Lung (tissue), 12 donors: Measurements from ENCODE around the gene FRMD8. TPM values are rescaled to one million over a fixed set of nuclear protein-coding genes. Genes with fewer than 3 reads are reported as not detected.

Source experiments
- ATAC-seq: fragments of 200-7000 bp; cut with Tn5 transposase; one replicate; pipeline ENCODE4 v1.9.1; 2020; ENCODE audit warnings: moderate number of reproducible peaks; ENCODE audit not compliant: insufficient read depth, low FRiP score
- DNase-seq, 3 donors: peaks; one replicate each; pipeline ENCODE4 v3.0.0-alpha.2; 2013 to 2017
- H3K27ac ChIP-seq, 2 donors: one replicate each; pipeline ENCODE4 v1.5.1; 2013; ENCODE audit warnings: mild to moderate bottlenecking in 2 of 2, moderate library complexity in 2 of 2, control low read depth in 1 of 2, inconsistent platforms in 1 of 2, low read depth in 1 of 2, low read length in 1 of 2
- H3K27me3 ChIP-seq, 3 donors: one replicate each; pipeline ENCODE4 v1.5.1; 2013; ENCODE audit warnings: low read length in 2 of 3; ENCODE audit not compliant: control insufficient read depth in 3 of 3, insufficient read depth in 3 of 3
- H3K36me3 ChIP-seq, 4 donors: one replicate each; pipeline ENCODE4 v1.5.1; 2013; ENCODE audit warnings: low read length in 4 of 4, mild to moderate bottlenecking in 1 of 4, moderate library complexity in 1 of 4; ENCODE audit not compliant: control insufficient read depth in 4 of 4, insufficient read depth in 4 of 4
- H3K4me1 ChIP-seq, 5 donors: one replicate each; pipeline ENCODE4 v1.5.1; 2013; ENCODE audit warnings: low read length in 5 of 5, mild to moderate bottlenecking in 2 of 5, moderate library complexity in 1 of 5; ENCODE audit not compliant: control insufficient read depth in 5 of 5, insufficient read depth in 5 of 5
- H3K4me3 ChIP-seq: one replicate; pipeline ENCODE4 v1.5.1; 2013; ENCODE audit warnings: mild to moderate bottlenecking, control low read depth, moderate library complexity
- H3K9ac ChIP-seq, 2 donors: one replicate each; pipeline ENCODE4 v1.5.1; 2013; ENCODE audit warnings: low read length in 2 of 2, control low read depth in 1 of 2; ENCODE audit not compliant: insufficient read depth in 1 of 2
- H3K9me3 ChIP-seq, 4 donors: one replicate each; pipeline ENCODE4 v1.5.1; 2013; ENCODE audit warnings: low read length in 3 of 4, mild to moderate bottlenecking in 1 of 4, moderate library complexity in 1 of 4; ENCODE audit not compliant: control insufficient read depth in 4 of 4, insufficient read depth in 3 of 4
- WGBS, 2 donors: extraction: QIAGEN DNeasy Blood & Tissue Kit; methylation state at CpG; one replicate each; pipeline ENCODE4 v1.1.7; 2013; 5-methylcytosine and 5-hydroxymethylcytosine counted together
- polyA plus RNA-seq, 2 donors: library from polyadenylated mRNA; stranded (reverse); fragments of 200-250 nt; gene quantifications; one replicate each; pipeline ENCODE4 v1.2.1, GENCODE V29; 2013
- total RNA-seq, 2 donors: library from RNA; depleted of rRNA in 1 of 2; stranded (reverse); fragments of >200 nt in 1 of 2; gene quantifications; one replicate each; pipeline ENCODE4 v1.2.1, GENCODE V29; 2014 to 2021
- TF ChIP-seq, protein P1 (sequence below): IDR thresholded peaks from 2 replicates; pipeline ENCODE4 v1.5.1; 2012; ENCODE audit warnings: mild to moderate bottlenecking; ENCODE audit errors: control extremely low read depth, extremely low read depth
- donor health status: control.
- donor health status: control.
- donor health status: Bipolar disorder and iron deficiency.
- donor health status: healthy.
- donor health status: DM: yes; HTN: yes; CAD: no.

The FRMD8 gene
- total and polyA plus RNA-seq, 4 donors, result 15.8 to 39.9 (median 22.1) TPM

DNA sequence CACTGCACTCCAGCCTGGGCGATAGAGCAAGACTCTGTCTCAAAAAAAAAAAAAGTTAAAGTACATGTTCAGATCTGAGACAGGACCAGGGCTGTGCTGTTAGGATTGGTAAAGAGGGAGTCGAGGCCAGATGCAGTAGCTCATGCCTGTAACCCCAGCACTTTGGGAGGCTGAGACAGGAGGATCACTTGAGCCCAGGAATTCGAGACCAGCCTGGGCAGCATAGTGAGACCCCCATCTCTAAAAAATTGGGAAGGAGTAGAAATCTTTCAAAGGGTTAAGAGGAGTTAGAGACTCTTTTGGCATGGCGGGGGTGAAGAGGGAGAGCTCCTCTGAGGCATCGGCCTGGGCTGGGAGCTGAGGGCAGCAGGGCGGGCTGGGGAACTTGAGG, 15.8 kb upstream of the FRMD8 start:
- no peak overlapping the region for H3K4me3 ChIP-seq
- no peaks in the 10 kb centered on the region for H3K9me3 ChIP-seq
- no peaks in the 10 kb centered on the region for H3K27me3 ChIP-seq
- H3K9ac ChIP-seq, result no peak overlapping the region
- no peaks in the 10 kb centered on the region for H3K36me3 ChIP-seq
- DNase-seq (no peak), ATAC-seq (no peak)
- 78 to 83% methylated on average over 6 of the region's 6 CpGs for WGBS, 2 donors
- peaks cover 0 to 5% (median 0%) of the 10 kb centered on the region in 5 donors for H3K4me1 ChIP-seq
- TF ChIP-seq, protein P1, sequence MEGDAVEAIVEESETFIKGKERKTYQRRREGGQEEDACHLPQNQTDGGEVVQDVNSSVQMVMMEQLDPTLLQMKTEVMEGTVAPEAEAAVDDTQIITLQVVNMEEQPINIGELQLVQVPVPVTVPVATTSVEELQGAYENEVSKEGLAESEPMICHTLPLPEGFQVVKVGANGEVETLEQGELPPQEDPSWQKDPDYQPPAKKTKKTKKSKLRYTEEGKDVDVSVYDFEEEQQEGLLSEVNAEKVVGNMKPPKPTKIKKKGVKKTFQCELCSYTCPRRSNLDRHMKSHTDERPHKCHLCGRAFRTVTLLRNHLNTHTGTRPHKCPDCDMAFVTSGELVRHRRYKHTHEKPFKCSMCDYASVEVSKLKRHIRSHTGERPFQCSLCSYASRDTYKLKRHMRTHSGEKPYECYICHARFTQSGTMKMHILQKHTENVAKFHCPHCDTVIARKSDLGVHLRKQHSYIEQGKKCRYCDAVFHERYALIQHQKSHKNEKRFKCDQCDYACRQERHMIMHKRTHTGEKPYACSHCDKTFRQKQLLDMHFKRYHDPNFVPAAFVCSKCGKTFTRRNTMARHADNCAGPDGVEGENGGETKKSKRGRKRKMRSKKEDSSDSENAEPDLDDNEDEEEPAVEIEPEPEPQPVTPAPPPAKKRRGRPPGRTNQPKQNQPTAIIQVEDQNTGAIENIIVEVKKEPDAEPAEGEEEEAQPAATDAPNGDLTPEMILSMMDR, result no peak
- peak overlapping the region; percentile 83 to 84 for H3K27ac ChIP-seq

GRCh38 chr11:65373839-65374580, 12.4 kb upstream of the FRMD8 start:
- Histone ChIP-seq H3K9ac (no peak overlapping the region), H3K9me3 (no peaks in the 10 kb centered on the region), H3K4me1 (peaks cover 0 to 11% (median 0%) of the 10 kb centered on the region in 5 donors), H3K36me3 (no peaks in the 10 kb centered on the region), H3K4me3 (no peak overlapping the region), H3K27me3 (no peaks in the 10 kb centered on the region), H3K27ac (no peak overlapping the region)
- 87 to 88% methylated on average over 14 of the region's 14 CpGs for WGBS, 2 donors
- DNase-seq, result no peak
- no peak for ATAC-seq
- TF ChIP-seq, protein P1, result no peak

DNA sequence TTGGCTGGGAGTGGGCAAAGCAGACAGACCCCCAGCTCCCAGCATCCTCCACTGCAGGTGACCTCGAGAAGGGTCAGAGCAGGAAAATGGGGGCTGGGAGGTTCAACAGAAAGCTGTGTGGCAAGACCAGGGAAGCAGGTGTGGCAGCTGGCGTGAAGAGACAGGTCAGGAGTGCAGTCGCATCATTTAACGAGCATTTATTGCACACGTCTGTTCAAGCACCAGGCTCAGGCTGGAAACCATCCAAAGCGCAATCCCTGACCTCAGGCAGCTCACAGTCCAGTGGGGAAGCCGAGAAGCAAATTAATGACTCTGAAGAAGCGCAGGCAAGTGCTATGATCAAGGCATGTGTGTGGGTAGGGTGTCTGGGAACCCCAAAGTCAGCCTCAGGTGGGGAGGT, 11.4 kb upstream of the FRMD8 start:
- no peak overlapping the region for H3K9ac ChIP-seq
- no peak for ATAC-seq
- 87 to 88% methylated on average over 8 of the region's 8 CpGs for WGBS, 2 donors

More for the DNA sequence above, 11.4 kb upstream of the FRMD8 start:
- no peaks in the 10 kb centered on the region for H3K9me3 ChIP-seq
- H3K4me3 ChIP-seq, result no peak overlapping the region
- H3K27me3 ChIP-seq, result no peaks in the 10 kb centered on the region
- TF ChIP-seq, protein P1, result no peak
- no peak for DNase-seq
- no peaks in the 10 kb centered on the region for H3K36me3 ChIP-seq
- H3K27ac ChIP-seq, result no peak overlapping the region
- H3K4me1 ChIP-seq, result peaks cover 0 to 11% (median 0%) of the 10 kb centered on the region in 5 donors
